ENCODE results near the gene RAB30. TPM values are rescaled to one million over a fixed set of nuclear protein-coding genes. Genes with fewer than 3 reads are reported as not detected.

Gene RAB30
- total RNA-seq, 1 donor from 2014 or later: 7.7 TPM

GRCh38 chr11:83115551-83115950 is 43.9 kb upstream of the RAB30 start:
- Histone ChIP-seq H3K27ac (no peak overlapping the region), H3K36me3 (no peaks in the 10 kb centered on the region), H3K4me1 (peaks cover 0 to 4% of the 10 kb centered on the region in 2 donors), H3K4me3 (peak overlapping the region in 1 of 2 donors; percentile 10), H3K9me3 (no peaks in the 10 kb centered on the region), H3K27me3 (no peaks in the 10 kb centered on the region)
- intact Hi-C loops (cut with DNase I): no loop called here
- TF ChIP-seq CTCF (IDR thresholded peaks at IDR 0.05): no peak
- no peak for DNase-seq (ENCODE audit: low spot score in 2 of 2)

GRCh38 chr11:83115026-83115425 is 43.3 kb upstream of the RAB30 start:
- Histone ChIP-seq H3K4me3 (peak overlapping the region in 1 of 2 donors; percentile 10), H3K9me3 (no peaks in the 10 kb centered on the region), H3K27ac (no peak overlapping the region), H3K36me3 (no peaks in the 10 kb centered on the region), H3K27me3 (no peaks in the 10 kb centered on the region), H3K4me1 (peaks cover 0 to 4% of the 10 kb centered on the region in 2 donors)
- no peak for TF ChIP-seq CTCF (IDR thresholded peaks at IDR 0.05)
- no peak for DNase-seq (ENCODE audit: low spot score in 2 of 2)
- intact Hi-C loops (cut with DNase I): no loop called here

DNA sequence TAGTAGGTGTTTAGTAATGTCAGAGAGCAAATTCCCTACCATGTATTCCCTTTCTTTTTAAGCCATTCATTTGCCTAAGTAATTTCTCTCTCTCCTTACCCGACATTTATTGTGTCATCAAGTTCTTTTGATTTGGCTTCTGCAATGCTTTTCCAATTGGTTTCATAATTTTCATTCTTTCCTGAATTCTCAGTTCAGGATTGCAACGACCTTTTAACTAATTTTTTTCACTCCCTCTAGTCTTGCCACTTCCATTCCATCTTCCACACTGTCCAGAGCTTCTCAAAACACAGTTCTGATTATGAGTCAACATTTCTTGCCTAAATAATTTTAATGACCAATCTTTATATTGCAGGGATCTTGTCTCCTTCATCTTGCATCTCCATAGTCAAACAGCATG is 41.2 kb upstream of the RAB30 start:
- no peak for DNase-seq (ENCODE audit: low spot score in 2 of 2)
- H3K4me3 ChIP-seq: no peak overlapping the region
- no peaks in the 10 kb centered on the region for H3K9me3 ChIP-seq
- H3K36me3 ChIP-seq: no peaks in the 10 kb centered on the region
- H3K4me1 ChIP-seq: peaks cover 0 to 4% of the 10 kb centered on the region in 2 donors
- no peak for TF ChIP-seq CTCF (IDR thresholded peaks at IDR 0.05)
- no peaks in the 10 kb centered on the region for H3K27me3 ChIP-seq
- no peak overlapping the region for H3K27ac ChIP-seq
- intact Hi-C loops (cut with DNase I): no loop called here

- Histone ChIP-seq H3K27ac (no peak overlapping the region), H3K4me1 (no peaks in the 10 kb centered on the region), H3K9me3 (no peaks in the 10 kb centered on the region), H3K27me3 (no peaks in the 10 kb centered on the region), H3K4me3 (no peak overlapping the region), H3K36me3 (no peaks in the 10 kb centered on the region)
- TF ChIP-seq CTCF (IDR thresholded peaks at IDR 0.05): no peak
- intact Hi-C loops (cut with DNase I): no loop called here
- no peak for DNase-seq (ENCODE audit: low spot score in 2 of 2)
Measured at GRCh38 chr11:83105168-83105567, 33.5 kb upstream of the RAB30 start.

DNA sequence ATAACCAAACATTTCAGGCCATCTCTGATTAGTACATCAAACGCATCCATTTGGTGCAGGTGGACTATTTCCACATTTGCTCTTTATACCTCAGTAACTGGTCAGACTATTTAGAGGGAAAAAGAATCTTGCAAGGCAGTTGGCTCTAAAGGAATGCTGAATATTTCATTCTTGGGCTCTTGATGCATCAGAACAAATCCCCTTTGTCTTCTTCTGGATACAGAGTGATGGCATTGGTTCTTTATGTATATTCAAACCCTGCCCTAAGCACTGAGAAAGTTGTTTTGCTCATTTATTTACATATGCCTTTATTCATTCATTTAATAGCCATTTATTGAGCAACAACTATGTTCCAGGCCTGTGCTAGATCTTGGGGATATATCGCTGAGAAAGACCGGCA is 31.1 kb upstream of the RAB30 start:
- TF ChIP-seq CTCF (IDR thresholded peaks at IDR 0.05): no peak
- intact Hi-C loops (cut with DNase I): no loop called here

GRCh38 chr11:83097429-83098075 is 25.9 kb upstream of the RAB30 start:
- Histone ChIP-seq H3K27me3 (no peaks in the 10 kb centered on the region), H3K9me3 (no peaks in the 10 kb centered on the region), H3K4me1 (peaks cover 0 to 2% of the 10 kb centered on the region in 2 donors), H3K27ac (no peak overlapping the region), H3K4me3 (no peak overlapping the region), H3K36me3 (no peaks in the 10 kb centered on the region)
- intact Hi-C loops (cut with DNase I): no loop called here
- no peak for DNase-seq (ENCODE audit: low spot score in 2 of 2)
- TF ChIP-seq CTCF (IDR thresholded peaks at IDR 0.05): no peak

More for the DNA sequence above, 31.1 kb upstream of the RAB30 start:
- no peaks in the 10 kb centered on the region for H3K36me3 ChIP-seq
- no peak for DNase-seq (ENCODE audit: low spot score in 2 of 2)
- no peaks in the 10 kb centered on the region for H3K27me3 ChIP-seq
- no peaks in the 10 kb centered on the region for H3K9me3 ChIP-seq
- H3K4me1 ChIP-seq: peaks cover 0 to 2% of the 10 kb centered on the region in 2 donors
- H3K27ac ChIP-seq: no peak overlapping the region
- H3K4me3 ChIP-seq: no peak overlapping the region

All from ascending aorta (tissue), 2 donors.